H1 (cell line): ENCODE measurements around the gene ZNF691. TPM values are rescaled to one million over a fixed set of nuclear protein-coding genes. Genes with fewer than 3 reads are reported as not detected.

Experiments used
- CTCF ChIA-PET: fragments of 300-600 bp; sonication (Branson Sonifier 250); formaldehyde crosslinking; loops from one replicate; lab custom pipeline; 2021; ENCODE audit not compliant: partially characterized antibody; lab: Charles Lee
- POLR2A ChIA-PET: fragments of 300-600 bp; sonication (Branson Sonifier 250); formaldehyde crosslinking; loops from one replicate; lab custom pipeline; 2021; ENCODE audit warnings: inconsistent platforms; ENCODE audit not compliant: partially characterized antibody; lab: Charles Lee
- DNase-seq, 2 experiments: peaks; one replicate each; pipeline versions ENCODE4 v3.0.0 to v3.0.0-alpha.2; 2010 to 2022; ENCODE audit warnings: low spot score in 2 of 2, low read depth in 1 of 2, mixed read lengths in 1 of 2
- FAIRE-seq: peaks from 2 replicates; lab custom pipeline; 2011; peaks lifted over from hg19 to GRCh38; lab: Jason Lieb, UNC
- H2AFZ ChIP-seq: 2 replicates; pipeline ENCODE4 v1.8.1; 2012; ENCODE audit warnings: low read length, inconsistent platforms
- H2AK5ac ChIP-seq: 2 replicates; pipeline ENCODE4 v1.6.1; 2013; ENCODE audit warnings: low read depth, low read length
- H2BK120ac ChIP-seq: replicated peaks from 2 replicates; pipeline ENCODE3; 2013; ENCODE audit warnings: low read depth, low read length, inconsistent platforms
- H2BK12ac ChIP-seq: 2 replicates; pipeline ENCODE4 v1.6.1; 2013; ENCODE audit warnings: low read depth, low read length
- H2BK15ac ChIP-seq: 2 replicates; pipeline ENCODE4 v1.6.1; 2013; ENCODE audit warnings: low read length
- H2BK20ac ChIP-seq: 2 replicates; pipeline ENCODE4 v1.6.1; 2013; ENCODE audit warnings: low read length
- H2BK5ac ChIP-seq: 2 replicates; pipeline ENCODE4 v1.6.1; 2013; ENCODE audit warnings: low read depth, low read length
- H3K14ac ChIP-seq: 2 replicates; pipeline ENCODE4 v1.6.1; 2013; ENCODE audit warnings: inconsistent platforms; ENCODE audit not compliant: insufficient read length
- H3K18ac ChIP-seq: 2 replicates; pipeline ENCODE4 v1.6.1; 2013; ENCODE audit warnings: low read length; ENCODE audit errors: extremely low read depth
- H3K23ac ChIP-seq: 2 replicates; pipeline ENCODE4 v1.6.1; 2013; ENCODE audit warnings: inconsistent platforms; ENCODE audit not compliant: insufficient read length
- H3K23me2 ChIP-seq: 2 replicates; pipeline ENCODE4 v1.6.1; 2013; ENCODE audit warnings: low read depth, low read length
- H3K27ac ChIP-seq: 2 replicates; pipeline ENCODE4 v1.6.1; 2011; ENCODE audit warnings: low read depth, low read length, inconsistent platforms
- H3K27me3 ChIP-seq, 4 experiments: replicated peaks in 1 of 4; 1 replicate in 1 of 4; 2 replicates in 3 of 4; pipeline versions ENCODE4 v1.6.1 to v1.8.1; 2011 to 2013; ENCODE audit warnings: low read length in 3 of 4, mild to moderate bottlenecking in 3 of 4, inconsistent platforms in 2 of 4, mixed read lengths in 2 of 4, moderate library complexity in 1 of 4; ENCODE audit not compliant: control insufficient read depth in 3 of 4, insufficient read depth in 3 of 4; ENCODE audit errors: extremely low read depth in 1 of 4
- H3K36me3 ChIP-seq, 4 experiments: 2 replicates each; pipeline versions ENCODE4 v1.6.1 to v1.8.1; 2011 to 2013; ENCODE audit warnings: mild to moderate bottlenecking in 4 of 4, low read length in 3 of 4, moderate library complexity in 2 of 4, control low read depth in 1 of 4, inconsistent platforms in 1 of 4; ENCODE audit not compliant: insufficient read depth in 4 of 4, control insufficient read depth in 2 of 4
- H3K4ac ChIP-seq: replicated peaks from 2 replicates; pipeline ENCODE3; 2013; ENCODE audit warnings: low read length, low read depth, mixed read lengths, inconsistent platforms; ENCODE audit not compliant: insufficient read length
- H3K4me1 ChIP-seq, 4 experiments: replicated peaks in 1 of 4; 1 replicate in 1 of 4; 2 replicates in 3 of 4; pipeline versions ENCODE4 v1.6.1 to v1.8.1; 2011 to 2013; ENCODE audit warnings: low read length in 3 of 4, inconsistent platforms in 2 of 4, mixed read lengths in 1 of 4; ENCODE audit not compliant: insufficient read depth in 4 of 4, control insufficient read depth in 3 of 4
- H3K4me2 ChIP-seq, 2 experiments: 2 replicates each; pipeline versions ENCODE4 v1.6.1 to v1.8.1; 2011 to 2013; ENCODE audit warnings: low read depth in 2 of 2, low read length in 2 of 2, control low read depth in 1 of 2, inconsistent platforms in 1 of 2, mild to moderate bottlenecking in 1 of 2; ENCODE audit not compliant: insufficient read depth in 1 of 2
- H3K4me3 ChIP-seq, 4 experiments: fragments of 200-600, 300-600 bp in 1 of 4; sonication (generic), shearing (Covaris generic), sonication (Bioruptor Twin) in 1 of 4; 2 replicates each; pipeline versions ENCODE4 v1.5.1 to v1.8.1; 2011 to 2016; ENCODE audit warnings: low read length in 4 of 4, low read depth in 3 of 4, control low read depth in 2 of 4, inconsistent platforms in 2 of 4, mild to moderate bottlenecking in 2 of 4, mixed read lengths in 1 of 4, moderate library complexity in 1 of 4; ENCODE audit not compliant: insufficient read depth in 2 of 4; ENCODE audit errors: extremely low read depth in 1 of 4
- H3K56ac ChIP-seq: replicated peaks from 2 replicates; pipeline ENCODE3; 2013; ENCODE audit warnings: low read depth, mild to moderate bottlenecking, mixed read lengths, low read length, inconsistent platforms; ENCODE audit not compliant: insufficient read length
- H3K79me1 ChIP-seq: 2 replicates; pipeline ENCODE4 v1.6.1; 2013; ENCODE audit warnings: low read depth, low read length, control low read depth
- H3K79me2 ChIP-seq, 2 experiments: 2 replicates each; pipeline versions ENCODE4 v1.6.1 to v1.8.1; 2012 to 2013; ENCODE audit warnings: low read length in 2 of 2, mild to moderate bottlenecking in 2 of 2, inconsistent platforms in 1 of 2; ENCODE audit not compliant: insufficient read depth in 2 of 2, control insufficient read depth in 1 of 2
- H3K9ac ChIP-seq, 4 experiments: replicated peaks in 1 of 4; 1 replicate in 1 of 4; 2 replicates in 3 of 4; pipeline versions ENCODE4 v1.6.1 to v1.8.1; 2011 to 2013; ENCODE audit warnings: low read depth in 3 of 4, low read length in 3 of 4, control low read depth in 2 of 4, mild to moderate bottlenecking in 2 of 4, moderate library complexity in 2 of 4, inconsistent platforms in 1 of 4; ENCODE audit errors: extremely low read depth in 1 of 4
- H3K9me3 ChIP-seq, 2 experiments: 2 replicates each; pipeline versions ENCODE4 v1.6.1 to v1.8.1; 2012 to 2013; ENCODE audit warnings: mild to moderate bottlenecking in 2 of 2, moderate library complexity in 2 of 2, control low read depth in 1 of 2, inconsistent platforms in 1 of 2, low read depth in 1 of 2, low read length in 1 of 2, mixed read lengths in 1 of 2; ENCODE audit not compliant: insufficient read depth in 2 of 2
- H4K20me1 ChIP-seq, 2 experiments: replicated peaks in 1 of 2; 2 replicates each; pipeline versions ENCODE3 to v1.8.1; 2011 to 2013; ENCODE audit warnings: inconsistent platforms in 2 of 2, low read length in 2 of 2, mild to moderate bottlenecking in 1 of 2; ENCODE audit not compliant: insufficient read depth in 2 of 2, control insufficient read depth in 1 of 2
- H4K5ac ChIP-seq: 2 replicates; pipeline ENCODE4 v1.6.1; 2013; ENCODE audit warnings: low read length, low read depth, mixed read lengths, inconsistent platforms; ENCODE audit not compliant: insufficient read length
- H4K8ac ChIP-seq: 2 replicates; pipeline ENCODE4 v1.8.0; 2013; ENCODE audit warnings: mild to moderate bottlenecking, moderate library complexity, low read length, inconsistent platforms; ENCODE audit not compliant: insufficient read depth; ENCODE audit errors: extremely low read depth
- H4K91ac ChIP-seq: replicated peaks from 2 replicates; pipeline ENCODE3; 2013; ENCODE audit warnings: low read length, mixed read lengths, inconsistent platforms; ENCODE audit not compliant: insufficient read length
- BACH1 ChIP-seq: IDR thresholded peaks from 2 replicates; pipeline ENCODE4 v1.6.1; 2012; ENCODE audit warnings: low read length, improper control_type of control experiment
- E2F6 ChIP-seq: IDR thresholded peaks from 2 replicates; pipeline ENCODE4 v1.6.1; 2012; ENCODE audit warnings: inconsistent platforms
- EP300 ChIP-seq, 2 experiments: IDR thresholded peaks; 1 replicate in 1 of 2; 2 replicates in 1 of 2; pipeline ENCODE4 v1.6.1; 2011 to 2012; ENCODE audit warnings: low read depth in 2 of 2, low read length in 2 of 2, mild to moderate bottlenecking in 2 of 2, borderline replicate concordance in 1 of 2, inconsistent platforms in 1 of 2, moderate library complexity in 1 of 2
- HDAC2 ChIP-seq, 2 experiments: fragments of 300-600 bp in 1 of 2; sonication (generic) in 1 of 2; IDR thresholded peaks; 2 replicates each; pipeline ENCODE4 v1.6.1; 2011 to 2012; ENCODE audit warnings: low read depth in 2 of 2, low read length in 2 of 2, mild to moderate bottlenecking in 2 of 2, moderate library complexity in 2 of 2, borderline replicate concordance in 1 of 2, inconsistent platforms in 1 of 2
- KDM4A ChIP-seq: IDR thresholded peaks from one replicate; pipeline ENCODE4 v1.7.1; 2012; ENCODE audit warnings: low read depth, mild to moderate bottlenecking, moderate library complexity, low read length, inconsistent platforms; ENCODE audit not compliant: severe bottlenecking
- POLR2AphosphoS5 ChIP-seq: IDR thresholded peaks from 2 replicates; pipeline ENCODE4 v1.6.1; 2011; ENCODE audit warnings: low read depth, low read length
- SIN3A ChIP-seq, 2 experiments: IDR thresholded peaks in 1 of 2; conservative IDR thresholded peaks in 1 of 2; 2 replicates each; pipeline ENCODE4 v1.6.1; 2011 to 2012; ENCODE audit warnings: low read length in 2 of 2, improper control_type of control experiment in 1 of 2, low read depth in 1 of 2, mild to moderate bottlenecking in 1 of 2
- SP1 ChIP-seq: IDR thresholded peaks from 2 replicates; pipeline ENCODE4 v1.6.1; 2011; ENCODE audit warnings: low read depth, low read length
- TEAD4 ChIP-seq: IDR thresholded peaks from 2 replicates; pipeline ENCODE4 v1.6.1; 2012; ENCODE audit warnings: low read depth, low read length, inconsistent platforms, mixed read lengths
- YY1 ChIP-seq: IDR thresholded peaks from 2 replicates; pipeline ENCODE4 v1.6.1; 2011; ENCODE audit warnings: low read depth, mild to moderate bottlenecking, low read length
- WGBS, 2 experiments: shearing (Covaris generic) in 1 of 2; methylation state at CpG; one replicate each; pipeline versions ENCODE4 v1.1.6 to v1.1.7; 2013 to 2015; ENCODE audit warnings: low lambda C conversion rate in 2 of 2, mixed read lengths in 2 of 2, inconsistent platforms in 1 of 2, low coverage in 1 of 2, missing lambda C conversion rate in 1 of 2; ENCODE audit not compliant: insufficient replicate concordance in 2 of 2, insufficient coverage in 1 of 2, insufficient read length in 1 of 2; ENCODE audit errors: extremely low coverage in 1 of 2, missing lambda C conversion rate in 1 of 2; 5-methylcytosine and 5-hydroxymethylcytosine counted together
- polyA plus RNA-seq, 7 experiments: library from polyadenylated mRNA; depleted of rRNA in 3 of 7; stranded (reverse) in 5 of 7; unstranded in 2 of 7; fragments of >200 nt in 5 of 7; fragments of 200-250 nt in 2 of 7; gene quantifications; 1 replicate in 5 of 7; 2 replicates in 1 of 7; 4 replicates in 1 of 7; pipeline versions ENCODE4 v1.2.1 to v1.2.3, GENCODE V29; 2011 to 2013; ENCODE audit warnings: missing spikeins in 2 of 7, mixed read lengths in 2 of 7
- total RNA-seq: library from RNA; stranded (reverse); fragmentation: NEBNext Ultra II Directional; extraction: Animal tissue kit (Norgen Biotek cat#: 25700); gene quantifications from 2 replicates; pipeline ENCODE4 v1.2.1, GENCODE V29; 2021
- TF ChIP-seq, protein P1 (sequence below): IDR thresholded peaks from 2 replicates; pipeline ENCODE4 v1.6.1; 2012; ENCODE audit warnings: inconsistent platforms

Gene ZNF691
- total and polyA plus RNA-seq, 2 of the 8 experiments (the other 6 are each of a cell fraction or from before 2014, with no cell fraction given): 19.5 TPM

- peaks cover 12% of the 10 kb centered on the region for H3K23me2 ChIP-seq
- H3K4me1 ChIP-seq: peaks cover 2 to 9% (median 5%) of the 10 kb centered on the region in 4 experiments; a peak in 6 of 7 replicates
- no peak overlapping the region for H3K27ac ChIP-seq
- POLR2A ChIA-PET: interaction anchor here (0.6 to 3.6 kb wide), 16 partner anchors 8 to 274 kb away, joined by 3 to 21 read pairs (median 6); partner anchors contain the start of genes ERMAP, PPIH and SVBP
- no peak overlapping the region for H2BK5ac ChIP-seq
- H3K27me3 ChIP-seq: no peaks in the 10 kb centered on the region
- H2BK15ac ChIP-seq: no peak overlapping the region
- no peak overlapping the region for H3K23ac ChIP-seq
- no peak overlapping the region for H3K56ac ChIP-seq
- H3K18ac ChIP-seq: no peak overlapping the region; the same call in 1 of the 2 replicates
- peaks cover 3 to 18% (median 11%) of the 10 kb centered on the region in 4 experiments; a peak in 5 of 8 replicates for H3K36me3 ChIP-seq
- H3K4ac ChIP-seq: no peak overlapping the region
- peaks cover 0 to 2% of the 10 kb centered on the region in 2 experiments for H4K20me1 ChIP-seq
- H3K4me3 ChIP-seq: peak overlapping the region; percentile 79 to 82 (median 81)
- H3K9ac ChIP-seq: peak overlapping the region in 2 of 4 experiments; percentile 46 to 87; a peak in 4 of 7 replicates
- H3K4me2 ChIP-seq: peak overlapping the region; percentile 72 to 100
- CTCF ChIA-PET: interaction anchor here (0.6 to 5.0 kb wide), 19 partner anchors 8 to 246 kb away, joined by 3 to 30 read pairs (median 3); partner anchors contain the start of genes C1orf50 and P3H1
- no peak overlapping the region for H2BK12ac ChIP-seq
- no peak overlapping the region for H2BK20ac ChIP-seq
- WGBS, 2 experiments: 3% methylated on average over 10 of the region's 10 CpGs; no CpG with 5 or more reads in 1 of the 2 experiments
- H2AFZ ChIP-seq: peak overlapping the region; percentile 45
- H4K91ac ChIP-seq: no peak overlapping the region
- H2AK5ac ChIP-seq: no peak overlapping the region
- H2BK120ac ChIP-seq: no peak overlapping the region
- FAIRE-seq: no peak
- DNase-seq: no peak
- no peak overlapping the region; the same call in 1 of the 2 replicates for H4K8ac ChIP-seq
- H3K14ac ChIP-seq: no peak overlapping the region
- 0 out of 4 replicates have a peak, but pooled peaks cover 0 to 1% of the 10 kb centered on the region in 2 experiments for H3K9me3 ChIP-seq
- no peak overlapping the region for H4K5ac ChIP-seq
- peaks cover 11 to 22% of the 10 kb centered on the region in 2 experiments; a peak in 3 of 4 replicates for H3K79me2 ChIP-seq
- H3K79me1 ChIP-seq: peaks cover 10% of the 10 kb centered on the region
- TF ChIP-seq YY1 (no peak), SIN3A (conservative IDR thresholded peaks at IDR 0.05 in 1 of 2, IDR thresholded peaks at IDR 0.05 in 1 of 2; ENCODE audit: low read depth in 1 of 2, low read length in 2 of 2) (0 out of 4 replicates have a peak, but pooled peaks of 1 of the 2 experiments have one; percentile 22), BACH1 (no peak), TEAD4 (no peak), EP300 (IDR thresholded peaks at IDR 0.05; ENCODE audit: borderline replicate concordance in 1 of 2, low read depth in 2 of 2, low read length in 2 of 2) (no peak), E2F6 (peak; percentile 73), KDM4A (no peak), SP1 (0 out of 2 replicates have a peak, but pooled peaks have one; percentile 17), POLR2AphosphoS5 (no peak), HDAC2 (IDR thresholded peaks at IDR 0.05; ENCODE audit: borderline replicate concordance in 1 of 2, low read depth in 2 of 2, low read length in 2 of 2) (0 out of 4 replicates have a peak, but pooled peaks of 1 of the 2 experiments have one; percentile 6)
- TF ChIP-seq, protein P1, sequence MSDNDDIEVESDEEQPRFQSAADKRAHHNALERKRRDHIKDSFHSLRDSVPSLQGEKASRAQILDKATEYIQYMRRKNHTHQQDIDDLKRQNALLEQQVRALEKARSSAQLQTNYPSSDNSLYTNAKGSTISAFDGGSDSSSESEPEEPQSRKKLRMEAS: peak; percentile 92
Observed at GRCh38 chr1:42845866-42846256, 552 bp upstream of the ZNF691 start.
